ENCODE results near the gene WNT5B.
A peak's percentile ranks its signal among the peaks of the same experiment; 100 is the strongest.

The WNT5B gene

GRCh38 chr12:1630133-1630826 lies 1.2 kb downstream of the WNT5B start:
- DNase-seq (ENCODE audit: low spot score) = peak; percentile 62

GRCh38 chr12:1630827-1631591 lies 2.0 kb downstream of the WNT5B start:
- no peak for DNase-seq (ENCODE audit: low spot score)

GRCh38 chr12:1632702-1633101 lies 3.7 kb downstream of the WNT5B start:
- DNase-seq (ENCODE audit: low spot score) = no peak

GRCh38 chr12:1633459-1633858 lies 4.4 kb downstream of the WNT5B start:
- DNase-seq (ENCODE audit: low spot score) = no peak

GRCh38 chr12:1634149-1634548 lies 5.1 kb downstream of the WNT5B start:
- DNase-seq (ENCODE audit: low spot score) = no peak

GRCh38 chr12:1634590-1635191 lies 5.7 kb downstream of the WNT5B start:
- DNase-seq (ENCODE audit: low spot score) = peak; percentile 92

GRCh38 chr12:1635301-1636095 lies 6.5 kb downstream of the WNT5B start:
- no peak for DNase-seq (ENCODE audit: low spot score)

GRCh38 chr12:1638203-1638602 lies 9.2 kb downstream of the WNT5B start:
- DNase-seq (ENCODE audit: low spot score) = no peak

GRCh38 chr12:1639538-1639937 lies 10.5 kb downstream of the WNT5B start:
- DNase-seq (ENCODE audit: low spot score) = no peak

GRCh38 chr12:1640328-1641234 lies 11.6 kb downstream of the WNT5B start:
- DNase-seq (ENCODE audit: low spot score) = no peak

GRCh38 chr12:1642513-1642912 lies 13.5 kb downstream of the WNT5B start:
- DNase-seq (ENCODE audit: low spot score) = no peak

GRCh38 chr12:1643043-1643442 lies 14.0 kb downstream of the WNT5B start:
- no peak for DNase-seq (ENCODE audit: low spot score)

- no peak for DNase-seq (ENCODE audit: low spot score)
Observed at GRCh38 chr12:1643905-1644533, 15.0 kb downstream of the WNT5B start.

- DNase-seq (ENCODE audit: low spot score) = peak; percentile 96
Observed at GRCh38 chr12:1644534-1645438, 15.8 kb downstream of the WNT5B start.

GRCh38 chr12:1645819-1646218 lies 16.8 kb downstream of the WNT5B start:
- no peak for DNase-seq (ENCODE audit: low spot score)

- no peak for DNase-seq (ENCODE audit: low spot score)
Observed at GRCh38 chr12:1646569-1647284, 17.7 kb downstream of the WNT5B start.

- DNase-seq (ENCODE audit: low spot score) = no peak
Observed at GRCh38 chr12:1647285-1647669, 18.2 kb downstream of the WNT5B start.

GRCh38 chr12:1650260-1650977 lies 21.4 kb downstream of the WNT5B start:
- DNase-seq (ENCODE audit: low spot score) = no peak

All from Ammon's horn (tissue), 1 donor.